GM19238 (cell line): ENCODE results near the gene FMN2.

Experiments
- DNase-seq: peaks from one replicate; pipeline ENCODE4 v3.0.0; 2011; ENCODE audit warnings: low spot score; ENCODE audit not compliant: insufficient read length

FMN2 gene

DNA sequence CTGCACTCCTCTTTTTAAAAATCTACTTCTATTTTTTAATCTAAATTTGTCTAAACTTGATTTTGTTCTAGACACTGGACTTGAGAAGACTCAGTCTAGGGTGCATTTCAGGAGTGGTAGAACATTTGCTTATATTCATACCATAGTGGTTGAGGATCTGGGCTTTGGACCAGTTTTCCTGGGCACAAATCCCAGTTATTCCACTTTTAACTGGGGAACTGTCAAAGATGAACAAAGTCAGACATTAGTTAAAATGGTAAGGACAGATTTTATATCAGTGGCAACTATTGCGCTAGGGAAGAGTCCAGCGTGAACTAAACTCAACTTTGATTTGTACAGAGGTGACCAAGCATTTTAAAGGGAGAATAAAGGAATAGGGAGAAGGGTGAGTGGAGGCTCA lies 102.4 kb downstream of the FMN2 start:
- no peak for DNase-seq

DNA sequence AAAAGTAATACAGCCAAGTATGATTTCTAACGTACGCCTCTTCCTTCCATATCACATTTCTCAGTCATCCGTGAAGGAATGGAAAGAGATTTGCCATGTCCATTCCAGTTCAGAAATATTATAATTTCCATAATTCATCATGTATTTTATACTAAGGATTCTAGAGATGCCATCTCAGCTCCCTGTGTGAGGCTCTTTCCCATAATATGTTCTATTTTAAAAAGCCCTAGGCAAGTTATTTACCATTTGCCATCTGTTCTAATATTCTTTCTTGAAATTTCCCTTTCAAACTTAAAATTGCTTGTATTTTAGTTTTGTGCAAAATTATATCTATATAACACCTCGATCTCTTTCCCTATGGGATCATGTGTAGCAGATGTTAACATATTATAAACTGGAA lies 106.7 kb downstream of the FMN2 start:
- no peak for DNase-seq

DNA sequence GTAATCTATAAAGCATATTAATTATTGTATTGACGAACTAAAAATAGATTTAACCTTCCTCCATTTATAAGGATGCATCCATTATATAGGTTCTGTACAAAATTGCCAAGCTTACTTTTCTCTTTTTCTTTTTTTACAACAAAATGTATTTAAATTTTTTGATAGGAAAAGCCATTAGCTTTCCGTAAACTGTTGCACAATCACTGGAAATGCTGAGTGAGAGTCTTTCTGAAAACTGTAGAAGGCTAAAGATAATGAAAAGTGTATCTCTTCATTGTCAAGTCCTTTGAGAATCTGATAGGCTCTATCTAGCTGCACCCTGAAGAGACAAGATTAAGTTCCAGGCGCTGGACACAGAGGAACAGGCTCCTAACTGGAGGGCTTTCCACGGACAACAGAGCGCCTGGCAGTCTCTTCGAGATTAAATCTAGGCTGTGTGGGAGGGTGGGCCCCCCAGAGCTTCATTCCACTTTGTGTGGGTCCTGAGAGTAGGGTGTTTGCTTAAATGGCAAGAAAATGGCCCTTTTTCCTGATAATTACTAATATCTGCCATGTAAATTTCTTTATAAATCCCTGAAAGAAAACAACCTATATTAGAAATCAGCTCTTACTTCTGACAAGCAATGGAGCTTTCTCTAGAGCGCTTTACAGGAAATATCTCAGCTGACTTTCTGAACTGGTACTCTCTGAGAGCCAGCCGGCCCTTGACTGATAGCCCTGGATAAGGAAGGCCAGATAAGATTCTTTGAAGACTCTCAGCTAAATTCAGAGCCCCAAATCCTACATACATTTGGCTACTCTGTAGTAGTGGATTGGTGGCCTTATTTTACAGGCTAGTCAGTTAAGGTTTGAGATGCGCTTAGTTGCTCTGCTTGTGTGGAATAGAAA lies 108.3 kb downstream of the FMN2 start:
- no peak for DNase-seq

DNA sequence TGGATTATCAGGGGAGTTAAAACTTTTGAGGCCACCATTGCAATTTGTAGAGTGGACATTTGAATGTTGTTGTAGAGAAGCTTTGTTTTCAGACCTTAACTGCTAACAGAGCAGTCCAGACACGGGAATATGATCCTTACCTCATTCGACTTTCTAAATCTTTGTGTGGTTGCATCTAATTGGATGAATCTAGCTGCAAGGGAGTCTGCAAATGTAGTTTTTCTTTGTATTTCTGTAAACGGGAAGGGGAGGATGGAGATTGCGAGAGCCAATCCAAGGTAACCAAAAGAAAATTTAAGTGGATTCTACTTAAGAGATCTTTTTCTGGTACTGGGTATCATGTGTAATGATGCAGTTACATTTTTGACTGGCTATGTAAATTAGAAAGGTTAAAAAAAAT lies 110.2 kb downstream of the FMN2 start:
- no peak for DNase-seq

DNA sequence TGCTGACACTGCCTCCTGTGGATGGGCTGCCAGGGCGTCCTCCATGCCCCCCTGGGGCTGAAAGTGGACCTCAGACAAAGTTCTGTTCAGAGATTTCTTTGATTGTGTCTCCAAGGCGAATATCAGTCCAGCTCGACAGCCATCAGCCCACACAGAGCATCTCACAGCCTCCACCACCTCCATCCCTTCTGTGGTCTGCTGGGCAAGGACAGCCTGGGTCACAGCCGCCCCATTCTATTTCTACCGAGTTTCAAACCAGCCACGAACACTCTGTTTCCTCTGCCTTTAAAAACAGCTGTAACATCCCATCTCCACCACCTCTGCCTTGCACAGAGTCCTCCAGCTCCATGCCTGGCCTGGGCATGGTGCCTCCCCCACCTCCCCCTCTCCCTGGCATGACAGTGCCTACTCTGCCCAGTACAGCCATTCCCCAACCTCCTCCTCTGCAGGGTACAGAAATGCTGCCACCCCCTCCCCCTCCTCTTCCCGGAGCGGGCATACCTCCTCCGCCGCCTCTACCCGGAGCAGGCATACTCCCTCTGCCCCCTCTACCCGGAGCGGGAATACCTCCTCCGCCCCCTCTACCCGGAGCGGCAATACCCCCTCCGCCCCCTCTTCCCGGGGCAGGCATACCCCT lies 115.5 kb downstream of the FMN2 start:
- DNase-seq: no peak

DNA sequence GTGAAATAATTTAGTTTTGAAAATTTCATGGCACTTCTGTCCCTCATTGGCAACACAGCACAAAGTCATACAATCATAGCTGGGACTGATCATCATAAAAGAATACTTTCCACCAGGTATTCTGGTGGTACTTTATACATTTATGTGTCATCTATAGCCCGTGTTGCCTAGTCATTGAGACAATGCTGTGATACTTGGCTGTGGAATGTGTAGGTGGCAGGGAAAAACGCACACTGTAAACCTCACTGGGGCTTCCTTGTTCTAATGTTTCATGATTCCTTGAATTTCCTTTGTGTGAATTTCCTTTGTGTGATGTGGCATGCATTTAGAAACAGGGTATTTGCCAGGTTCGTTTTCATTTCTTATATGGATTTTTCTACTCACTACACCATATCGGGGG lies 118.3 kb downstream of the FMN2 start:
- DNase-seq: no peak

DNA sequence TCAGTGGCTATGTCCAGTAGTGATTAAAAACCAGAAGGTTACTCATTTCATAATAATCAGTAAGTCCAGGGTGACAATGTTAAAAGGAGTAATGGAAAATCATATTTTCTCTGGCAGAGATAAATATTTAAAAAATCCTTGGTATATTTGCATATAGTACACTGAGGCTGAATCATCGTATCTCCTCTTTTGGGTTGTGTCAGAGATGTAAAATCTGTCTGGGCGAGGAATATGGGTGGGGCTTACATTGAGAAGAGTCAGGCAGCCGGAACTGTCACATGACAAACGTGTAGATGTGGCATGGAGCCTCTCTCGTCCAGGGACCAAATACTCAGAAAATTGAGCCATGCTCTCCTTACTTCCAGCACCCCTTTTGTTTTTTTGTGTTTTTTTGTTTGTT lies 120.9 kb downstream of the FMN2 start:
- DNase-seq: no peak

DNA sequence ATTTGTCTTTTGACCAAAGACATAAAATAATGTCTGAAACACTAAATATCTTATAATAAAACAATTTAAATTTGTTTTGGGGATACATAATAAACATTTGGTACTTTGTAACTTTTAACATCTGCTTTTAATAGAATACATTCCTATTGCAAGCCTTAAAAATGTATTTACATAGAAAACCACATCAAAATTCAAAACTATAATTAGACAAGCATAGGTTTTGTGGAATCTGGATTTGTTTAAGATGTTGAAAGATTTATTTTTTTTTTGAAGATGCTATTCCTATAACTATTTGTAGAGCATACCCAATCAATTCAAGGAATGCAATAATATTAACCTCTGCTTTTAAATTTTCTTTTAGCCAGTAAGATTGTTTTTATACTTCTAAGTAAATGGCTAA lies 125.7 kb downstream of the FMN2 start:
- DNase-seq: no peak

DNA sequence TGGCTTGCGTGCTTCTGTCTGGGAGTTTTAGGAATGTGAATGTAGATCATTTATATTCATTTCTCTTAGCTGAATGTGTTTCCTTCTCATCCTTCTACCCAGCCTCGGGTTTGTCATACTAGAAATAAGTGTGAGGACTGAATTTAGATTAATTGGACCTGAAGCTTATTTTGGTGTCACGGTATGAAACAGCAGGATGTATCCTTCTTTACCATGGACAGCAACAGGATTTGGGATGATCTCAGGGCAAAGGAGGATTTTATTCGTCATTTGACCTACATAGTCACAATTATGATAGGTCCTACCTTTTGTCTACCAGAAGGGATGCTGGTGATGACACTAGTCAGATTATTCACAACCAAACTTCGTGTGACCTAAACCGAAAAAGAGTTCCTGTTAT lies 127.4 kb downstream of the FMN2 start:
- DNase-seq: no peak

DNA sequence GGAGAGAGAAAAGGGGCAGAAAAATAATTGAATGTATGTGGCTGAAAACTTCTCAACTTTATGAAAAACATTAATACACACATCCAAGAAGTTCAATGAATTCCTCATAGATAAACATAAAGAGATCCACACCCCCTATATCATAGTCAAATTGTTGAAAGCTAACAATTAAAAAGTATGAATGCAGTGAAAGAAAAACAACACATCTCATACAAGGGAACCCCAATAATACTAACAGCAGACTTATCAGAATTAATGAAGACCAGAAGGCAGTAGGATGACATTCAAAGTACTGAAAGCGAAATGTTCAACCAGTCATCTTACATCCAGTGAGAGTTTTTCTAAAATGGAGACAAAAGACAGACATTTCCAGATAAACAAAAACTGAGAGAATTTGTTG lies 134.4 kb downstream of the FMN2 start:
- no peak for DNase-seq

DNA sequence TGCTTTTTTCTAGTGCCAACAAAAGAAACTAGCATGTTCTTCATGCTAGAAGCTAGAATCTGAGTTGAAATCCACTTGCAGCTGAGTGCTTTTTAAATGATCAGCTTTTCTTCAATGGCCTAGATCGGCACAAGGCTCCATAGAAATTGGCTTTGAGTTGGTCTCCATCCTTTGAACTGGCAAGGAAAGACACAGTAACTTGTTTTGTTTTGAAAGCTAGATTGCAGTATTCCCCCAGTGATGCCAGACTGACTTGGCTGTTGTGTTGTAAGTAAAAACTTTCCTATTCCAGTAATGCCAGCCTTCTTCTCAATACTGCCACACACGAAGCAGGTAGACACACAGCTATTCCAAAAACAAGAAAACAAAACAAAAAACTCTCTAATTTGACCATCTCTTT lies 139.1 kb downstream of the FMN2 start:
- DNase-seq: no peak

DNA sequence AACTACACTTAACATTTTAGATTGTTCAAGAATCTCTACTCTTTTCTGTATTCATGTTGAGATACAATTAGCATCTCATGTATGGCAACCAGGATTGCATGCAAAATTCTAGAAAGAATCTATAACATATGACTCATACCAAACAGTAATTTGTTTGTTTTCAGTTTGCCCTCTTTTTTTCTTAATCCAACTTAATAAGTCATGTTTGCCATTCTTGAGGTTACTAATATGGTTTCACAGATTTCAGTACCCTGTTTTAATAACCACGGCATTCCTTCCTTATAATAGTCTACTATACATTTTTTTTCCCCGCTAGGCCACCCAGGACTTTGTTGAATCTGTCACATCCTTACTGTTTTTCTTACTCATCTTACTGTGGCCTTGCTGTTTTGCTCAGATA lies 140.8 kb downstream of the FMN2 start:
- DNase-seq: no peak

DNA sequence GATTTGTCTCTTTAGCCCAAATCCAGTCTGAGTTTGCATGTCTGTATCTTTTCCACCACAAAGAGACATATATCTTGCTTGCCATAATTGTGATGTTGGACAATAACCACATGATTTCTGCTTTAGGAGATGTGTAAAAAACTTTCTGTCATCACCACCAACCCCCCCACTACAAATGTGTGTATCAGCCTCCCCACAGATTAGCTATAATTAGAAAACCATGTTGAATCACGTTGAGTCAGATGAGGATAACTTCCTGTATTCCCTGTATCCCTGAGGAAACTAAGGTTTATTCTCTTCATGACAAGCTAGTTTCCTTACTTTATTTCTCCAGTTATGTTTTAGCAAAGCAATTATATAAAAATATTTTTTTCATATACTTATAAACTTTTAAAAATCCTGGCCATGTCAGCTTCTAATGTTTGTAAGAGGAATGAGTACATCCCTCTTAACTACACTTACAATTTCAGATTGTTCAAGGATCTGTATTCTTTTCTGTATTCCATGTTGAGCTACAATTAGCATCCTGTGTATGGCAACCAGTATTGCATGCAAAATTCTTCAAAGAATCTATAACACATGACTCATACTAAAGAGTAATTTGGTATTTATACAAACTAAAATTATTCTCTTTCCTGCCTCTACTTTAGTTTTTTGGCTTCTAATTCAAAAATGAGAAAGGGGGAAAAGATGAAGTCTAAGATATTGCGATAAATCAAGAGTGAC lies 143.0 kb downstream of the FMN2 start:
- no peak for DNase-seq

DNA sequence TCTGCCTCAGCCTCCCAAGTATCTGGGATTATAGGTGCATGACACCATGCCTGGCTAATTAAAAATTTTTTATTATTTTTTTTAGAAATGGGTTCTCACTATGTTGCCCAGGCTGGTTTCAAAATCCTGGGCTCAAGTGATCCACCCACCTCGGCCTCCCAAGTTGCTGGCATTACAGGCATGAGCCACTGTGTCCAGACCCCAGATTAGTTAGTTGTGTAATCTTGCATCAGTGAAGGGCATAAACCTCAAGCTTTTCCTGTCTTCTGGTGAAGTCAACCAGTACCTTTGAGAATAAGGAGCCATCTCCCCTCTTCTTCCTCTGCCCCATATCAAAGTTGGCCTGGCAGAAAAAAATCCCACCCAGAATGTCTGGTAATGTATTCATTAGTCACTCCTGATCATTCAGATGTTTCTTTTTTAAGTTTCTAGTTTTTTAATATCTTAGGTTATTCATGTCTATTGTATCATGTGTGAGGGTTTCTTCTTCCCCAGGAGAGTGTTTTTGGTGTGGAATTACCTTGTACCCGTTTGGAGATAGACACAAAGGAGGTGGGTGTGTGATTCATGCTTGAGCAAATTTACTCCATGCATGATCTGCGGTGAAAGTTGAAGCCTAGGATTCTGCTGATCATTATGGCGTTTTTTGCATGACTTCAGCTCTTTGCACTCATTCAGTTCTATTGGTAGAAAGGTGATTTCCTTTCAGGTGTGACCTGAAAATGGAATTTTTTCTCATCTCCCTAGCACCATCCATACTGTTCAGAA lies 144.0 kb downstream of the FMN2 start:
- no peak for DNase-seq

DNA sequence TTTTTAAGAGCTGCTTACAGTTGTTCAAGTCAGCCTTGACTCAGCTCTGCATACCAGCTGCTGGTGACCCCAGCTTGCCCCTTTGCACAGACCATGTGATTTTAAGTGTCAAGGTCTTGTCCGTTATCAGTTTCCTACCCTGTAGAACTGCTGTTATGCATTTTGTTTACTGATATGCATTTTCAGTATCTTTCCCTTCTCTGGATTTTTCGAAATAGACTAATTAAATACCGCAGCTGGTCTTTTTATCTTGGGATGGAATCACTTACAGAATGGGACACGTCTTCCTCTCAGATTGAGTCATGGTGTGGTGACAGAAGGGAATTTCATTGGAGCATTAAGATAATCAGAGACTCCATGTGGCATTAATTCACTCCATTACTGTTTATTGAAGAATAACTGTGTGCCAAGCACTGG lies 145.6 kb downstream of the FMN2 start:
- no peak for DNase-seq

DNA sequence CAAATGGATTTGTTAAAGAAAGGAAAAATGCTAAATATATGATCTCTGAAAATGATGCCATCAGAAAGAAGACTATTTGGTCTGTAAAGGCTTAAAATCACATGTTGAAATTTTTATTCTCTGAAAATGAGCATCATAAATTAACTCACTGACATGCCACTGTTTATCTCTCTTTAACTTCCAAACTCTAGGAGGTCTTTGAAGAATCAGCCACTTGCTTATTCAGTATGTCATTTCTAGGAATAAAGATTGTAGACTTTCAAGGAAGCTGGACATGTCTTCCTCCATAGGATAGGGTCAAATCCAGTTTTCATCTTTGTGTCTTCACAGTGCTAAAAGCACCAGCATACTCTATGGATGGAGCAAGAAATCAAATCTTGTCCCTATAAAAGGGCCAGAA lies 147.6 kb downstream of the FMN2 start:
- DNase-seq: no peak

DNA sequence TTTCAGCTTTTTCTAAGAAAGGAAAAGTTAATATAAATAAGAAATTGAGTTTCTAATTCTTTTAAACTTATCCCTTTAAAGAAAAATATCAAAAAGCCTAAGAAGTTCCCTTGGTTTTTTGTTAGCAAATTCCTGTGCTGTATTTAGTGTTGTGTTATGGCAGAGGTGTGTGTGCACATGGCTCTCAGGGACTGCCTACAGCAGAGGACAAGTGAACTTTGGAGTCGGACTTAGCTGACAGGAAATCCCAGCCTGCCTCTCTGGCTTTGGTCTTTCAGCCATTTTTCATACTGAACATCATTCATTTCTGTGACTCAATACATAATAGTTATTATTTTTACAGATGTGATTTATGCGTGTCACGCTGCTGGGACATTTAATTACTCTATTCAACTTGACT lies 149.6 kb downstream of the FMN2 start:
- no peak for DNase-seq

DNA sequence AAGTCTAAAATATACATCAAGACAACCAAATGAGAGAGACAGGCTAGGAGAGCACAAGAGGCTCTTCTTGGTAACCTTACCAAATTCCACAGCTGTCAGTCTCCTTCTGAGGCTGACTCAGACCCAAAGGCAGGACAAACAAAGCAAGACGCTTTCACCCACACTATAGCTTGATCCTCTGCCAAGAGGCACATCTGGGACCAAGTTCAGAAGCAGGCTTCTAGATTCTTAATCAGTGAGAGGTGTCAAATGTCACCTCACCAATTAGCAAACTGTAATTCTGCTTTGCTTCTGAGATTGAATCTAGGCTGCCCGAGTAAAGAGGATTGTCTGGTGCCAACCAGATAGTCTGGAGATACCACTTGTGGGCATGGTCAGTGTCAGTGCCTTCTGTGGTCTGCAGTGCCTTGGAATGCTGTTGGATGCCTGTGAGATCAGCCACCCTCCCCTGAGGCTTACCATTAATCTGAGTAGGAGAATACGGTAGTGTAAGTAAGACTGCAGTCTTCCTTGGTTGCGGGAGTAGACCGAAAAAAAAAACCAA lies 151.0 kb downstream of the FMN2 start:
- DNase-seq: no peak

DNA sequence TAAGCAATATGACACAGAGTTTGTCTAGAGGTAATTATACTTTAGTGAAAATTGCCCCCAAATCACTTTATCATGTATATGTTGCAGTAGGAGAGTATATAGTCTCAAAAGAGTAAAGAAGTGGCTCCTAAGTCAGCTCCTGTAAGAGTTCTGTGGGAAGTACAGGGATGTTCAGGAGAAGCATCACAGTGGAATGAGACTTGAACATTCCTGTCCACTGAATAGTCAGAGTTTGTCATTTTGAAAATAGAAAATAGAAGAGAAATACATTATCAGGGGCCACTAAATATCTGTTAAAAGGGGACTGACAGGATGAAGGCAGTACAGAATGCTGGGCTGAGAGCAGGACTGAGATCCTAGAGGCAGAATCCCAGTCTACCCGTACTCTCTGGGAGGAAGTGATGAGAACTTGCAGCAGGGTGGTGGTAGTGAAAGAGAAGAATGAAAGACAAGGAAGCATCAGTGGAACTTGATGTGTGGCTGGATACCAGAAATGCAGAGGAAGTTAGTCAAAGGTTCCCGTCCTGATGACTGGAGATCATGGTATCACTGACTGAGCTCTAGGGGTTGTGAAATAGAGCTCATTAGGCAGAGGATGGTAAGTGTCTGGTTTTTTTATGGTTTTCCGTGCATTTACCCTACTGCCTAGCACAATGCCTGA lies 153.4 kb downstream of the FMN2 start:
- DNase-seq: no peak

DNA sequence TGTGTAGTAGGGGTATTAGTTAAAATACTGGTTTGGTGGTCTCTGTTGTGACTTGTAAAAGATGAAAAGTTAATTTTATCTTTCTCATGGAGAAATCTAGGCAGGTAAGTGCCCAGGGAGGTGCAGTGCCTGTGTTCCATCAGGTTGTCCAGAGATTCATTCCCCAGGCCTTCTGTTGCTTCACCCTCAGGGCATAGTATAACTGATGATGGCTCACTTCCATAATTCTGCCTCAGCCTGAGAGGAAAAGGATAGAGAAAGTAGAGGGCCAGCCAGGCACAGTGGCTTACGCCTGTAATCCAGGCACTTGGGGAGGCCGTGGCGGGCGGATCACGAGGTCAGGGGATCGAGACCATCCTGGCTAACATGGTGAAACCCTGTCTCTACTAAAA lies 153.9 kb downstream of the FMN2 start:
- no peak for DNase-seq

DNA sequence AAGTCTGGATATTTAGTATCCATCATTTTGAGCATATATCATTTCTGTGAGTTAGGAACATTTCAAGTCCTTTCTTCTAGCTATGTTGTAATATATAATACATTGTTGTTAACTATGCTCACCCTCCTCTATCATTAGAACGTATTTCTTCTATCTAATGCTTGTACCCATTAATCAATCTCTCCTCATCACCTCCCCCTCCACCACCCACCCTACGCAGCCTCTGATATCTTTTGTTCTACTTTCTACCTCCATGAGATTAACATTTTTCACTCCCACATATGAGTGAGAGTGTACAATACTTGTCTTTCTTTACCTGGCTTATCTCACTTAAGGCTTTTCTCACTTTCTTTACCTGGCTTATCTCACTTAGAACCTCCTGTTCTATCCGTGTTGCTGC lies 156.2 kb downstream of the FMN2 start:
- no peak for DNase-seq
